Osteoblast (primary cell): ENCODE measurements around the gene METTL25. TPM values are rescaled to one million over a fixed set of nuclear protein-coding genes. Genes with fewer than 3 reads are reported as not detected.

Source experiments
- DNase-seq: peaks from one replicate; pipeline ENCODE4 v3.0.0; 2011; ENCODE audit warnings: low spot score, mixed read lengths; ENCODE audit not compliant: insufficient read length; ENCODE audit errors: missing footprints
- H2AFZ ChIP-seq: 2 replicates; pipeline ENCODE4 v1.6.0; 2011; ENCODE audit warnings: mild to moderate bottlenecking, low read length
- H3K27ac ChIP-seq: 2 replicates; pipeline ENCODE4 v1.5.1; 2011; ENCODE audit warnings: mild to moderate bottlenecking, low read depth, low read length, moderate library complexity
- H3K27me3 ChIP-seq: 2 replicates; pipeline ENCODE4 v1.6.0; 2012; ENCODE audit warnings: mild to moderate bottlenecking, control low read depth, inconsistent platforms, low read length, moderate library complexity; ENCODE audit not compliant: insufficient read depth
- H3K36me3 ChIP-seq: 2 replicates; pipeline ENCODE4 v1.5.1; 2011; ENCODE audit warnings: mild to moderate bottlenecking, low read length, control low read depth, moderate library complexity; ENCODE audit not compliant: insufficient read depth
- H3K4me1 ChIP-seq: 2 replicates; pipeline ENCODE4 v1.5.1; 2011; ENCODE audit warnings: mild to moderate bottlenecking, low read length, control low read depth, moderate library complexity; ENCODE audit not compliant: insufficient read depth
- H3K4me2 ChIP-seq: 2 replicates; pipeline ENCODE4 v1.6.0; 2011; ENCODE audit warnings: mild to moderate bottlenecking, low read length; ENCODE audit not compliant: insufficient read depth
- H3K4me3 ChIP-seq: fragments of 200-600 bp; sonication (generic); 3 replicates; pipeline ENCODE4 v1.5.1; 2012; ENCODE audit warnings: mild to moderate bottlenecking, low read length, inconsistent platforms; ENCODE audit not compliant: insufficient read depth
- H3K79me2 ChIP-seq: 2 replicates; pipeline ENCODE4 v1.6.0; 2012; ENCODE audit warnings: mild to moderate bottlenecking, low read length, control low read depth, inconsistent platforms; ENCODE audit not compliant: insufficient read depth
- H3K9me3 ChIP-seq: 2 replicates; pipeline ENCODE4 v1.5.1; 2011; ENCODE audit warnings: low read depth, low read length, control low read depth
- H4K20me1 ChIP-seq: 2 replicates; pipeline ENCODE4 v1.6.0; 2012; ENCODE audit warnings: mild to moderate bottlenecking, low read length, control low read depth; ENCODE audit not compliant: insufficient read depth
- total RNA-seq: library from RNA; depleted of rRNA; stranded (reverse); fragments of >200 nt; gene quantifications from 2 replicates; pipeline ENCODE4 v1.2.3, GENCODE V29; 2012
- TF ChIP-seq, protein P1 (sequence below): IDR thresholded peaks from 2 replicates; pipeline ENCODE4 v1.5.1; 2011; ENCODE audit warnings: mild to moderate bottlenecking, low read depth, low read length, moderate library complexity; ENCODE audit errors: extremely low read depth

Gene METTL25
- total RNA-seq, 1 donor, result 18.1 TPM

DNA sequence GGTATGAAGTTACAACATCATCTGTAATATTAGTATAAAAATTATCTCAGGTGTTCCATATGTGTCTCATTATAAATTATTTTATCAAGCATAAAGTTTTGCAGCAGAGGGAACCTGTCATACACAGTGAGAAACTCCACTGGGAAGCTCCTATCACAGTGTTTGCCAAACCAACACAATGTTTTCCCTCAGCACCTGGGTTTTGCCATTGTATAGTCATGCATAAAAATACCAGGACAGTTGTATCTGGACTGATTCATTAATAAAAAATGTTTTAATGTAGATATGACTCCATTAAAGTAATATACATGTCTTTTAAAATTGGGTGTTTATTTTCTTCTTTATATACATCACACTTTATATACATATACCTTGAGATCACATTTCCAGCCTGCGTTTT is 56.6 kb downstream of the METTL25 start:
- H3K4me3 ChIP-seq, result no peak overlapping the region
- no peaks in the 10 kb centered on the region for H3K36me3 ChIP-seq
- H3K27ac ChIP-seq, result no peak overlapping the region
- no peaks in the 10 kb centered on the region for H3K9me3 ChIP-seq
- DNase-seq, result no peak
- no peak overlapping the region for H2AFZ ChIP-seq
- no peaks in the 10 kb centered on the region for H4K20me1 ChIP-seq
- H3K4me1 ChIP-seq, result no peaks in the 10 kb centered on the region
- no peaks in the 10 kb centered on the region for H3K27me3 ChIP-seq
- H3K79me2 ChIP-seq, result no peaks in the 10 kb centered on the region
- TF ChIP-seq, protein P1, sequence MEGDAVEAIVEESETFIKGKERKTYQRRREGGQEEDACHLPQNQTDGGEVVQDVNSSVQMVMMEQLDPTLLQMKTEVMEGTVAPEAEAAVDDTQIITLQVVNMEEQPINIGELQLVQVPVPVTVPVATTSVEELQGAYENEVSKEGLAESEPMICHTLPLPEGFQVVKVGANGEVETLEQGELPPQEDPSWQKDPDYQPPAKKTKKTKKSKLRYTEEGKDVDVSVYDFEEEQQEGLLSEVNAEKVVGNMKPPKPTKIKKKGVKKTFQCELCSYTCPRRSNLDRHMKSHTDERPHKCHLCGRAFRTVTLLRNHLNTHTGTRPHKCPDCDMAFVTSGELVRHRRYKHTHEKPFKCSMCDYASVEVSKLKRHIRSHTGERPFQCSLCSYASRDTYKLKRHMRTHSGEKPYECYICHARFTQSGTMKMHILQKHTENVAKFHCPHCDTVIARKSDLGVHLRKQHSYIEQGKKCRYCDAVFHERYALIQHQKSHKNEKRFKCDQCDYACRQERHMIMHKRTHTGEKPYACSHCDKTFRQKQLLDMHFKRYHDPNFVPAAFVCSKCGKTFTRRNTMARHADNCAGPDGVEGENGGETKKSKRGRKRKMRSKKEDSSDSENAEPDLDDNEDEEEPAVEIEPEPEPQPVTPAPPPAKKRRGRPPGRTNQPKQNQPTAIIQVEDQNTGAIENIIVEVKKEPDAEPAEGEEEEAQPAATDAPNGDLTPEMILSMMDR, result no peak
- no peak overlapping the region for H3K4me2 ChIP-seq

DNA sequence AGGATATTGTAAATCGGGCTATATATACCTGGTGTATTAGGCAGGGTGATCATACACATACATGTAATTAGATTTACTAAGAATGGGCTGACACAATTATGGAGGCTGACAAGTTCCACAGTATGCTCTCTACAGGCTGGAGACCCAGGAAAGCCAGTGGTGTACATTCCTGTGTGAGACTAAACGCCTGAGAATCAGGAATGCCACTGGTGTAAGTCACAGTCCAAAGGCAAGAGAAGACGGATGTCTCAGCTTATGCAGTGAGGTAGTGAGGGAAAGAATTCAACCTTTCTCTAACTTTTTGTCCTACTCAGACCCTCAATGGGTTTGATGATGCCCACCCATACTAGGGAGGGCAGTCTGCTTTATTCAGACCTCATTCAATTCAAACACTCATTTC is 57.1 kb downstream of the METTL25 start:
- DNase-seq, result peak; percentile 21
- no peaks in the 10 kb centered on the region for H3K79me2 ChIP-seq
- TF ChIP-seq, protein P1, result no peak
- H3K9me3 ChIP-seq, result no peaks in the 10 kb centered on the region
- no peaks in the 10 kb centered on the region for H3K4me1 ChIP-seq
- no peak overlapping the region for H3K27ac ChIP-seq
- no peaks in the 10 kb centered on the region for H3K36me3 ChIP-seq
- no peak overlapping the region for H3K4me3 ChIP-seq
- no peaks in the 10 kb centered on the region for H4K20me1 ChIP-seq
- no peak overlapping the region for H2AFZ ChIP-seq
- no peaks in the 10 kb centered on the region for H3K27me3 ChIP-seq
- H3K4me2 ChIP-seq, result no peak overlapping the region

DNA sequence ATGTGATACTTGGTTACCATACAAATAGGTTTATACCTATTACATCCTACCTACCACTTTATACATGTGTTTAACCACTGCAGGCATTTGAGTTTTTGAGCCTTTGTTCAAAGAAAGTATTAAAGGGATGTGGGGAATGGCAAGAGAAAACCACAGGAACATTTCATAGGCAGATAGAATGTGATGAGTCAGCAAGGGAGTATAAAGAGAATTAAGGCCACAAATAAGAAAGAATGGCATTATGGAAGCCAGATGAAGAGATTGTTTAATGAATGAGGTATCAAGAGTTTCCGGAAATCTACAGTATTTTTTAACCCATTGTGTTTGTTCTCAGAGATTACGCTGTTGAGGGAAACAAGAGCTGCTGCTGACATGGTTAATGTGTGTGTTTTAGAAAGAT is 66.9 kb downstream of the METTL25 start:
- Histone ChIP-seq H3K27me3 (no peaks in the 10 kb centered on the region), H3K4me2 (no peak overlapping the region), H3K4me3 (no peak overlapping the region), H3K36me3 (no peaks in the 10 kb centered on the region), H3K79me2 (no peaks in the 10 kb centered on the region), H3K27ac (no peak overlapping the region), H3K9me3 (no peaks in the 10 kb centered on the region), H2AFZ (no peak overlapping the region), H4K20me1 (no peaks in the 10 kb centered on the region), H3K4me1 (no peaks in the 10 kb centered on the region)
- DNase-seq, result no peak
- TF ChIP-seq, protein P1, result no peak

DNA sequence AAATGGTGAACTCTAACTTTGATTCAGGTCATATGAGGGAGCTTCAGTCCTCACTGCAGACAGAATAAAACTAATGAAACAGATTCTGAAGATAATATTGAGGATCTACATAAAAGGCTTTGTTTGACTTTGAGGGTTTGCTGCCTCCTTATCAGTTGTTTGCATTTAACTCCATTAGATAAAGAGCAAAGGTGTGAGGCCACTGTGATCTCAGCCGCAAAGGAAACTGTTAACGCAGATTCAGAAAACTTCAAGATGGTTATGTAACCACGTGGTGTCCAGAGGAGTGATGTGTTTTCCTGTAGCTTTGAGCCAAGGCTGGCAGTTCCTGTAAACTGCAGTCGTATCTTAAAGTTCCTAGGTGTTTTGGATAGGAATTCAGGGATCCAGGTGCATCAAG is 67.8 kb downstream of the METTL25 start:
- TF ChIP-seq, protein P1, result no peak
- Histone ChIP-seq H3K27me3 (no peaks in the 10 kb centered on the region), H3K9me3 (no peaks in the 10 kb centered on the region), H3K4me3 (no peak overlapping the region), H3K27ac (no peak overlapping the region), H4K20me1 (no peaks in the 10 kb centered on the region), H2AFZ (no peak overlapping the region), H3K36me3 (no peaks in the 10 kb centered on the region), H3K4me1 (no peaks in the 10 kb centered on the region), H3K79me2 (no peaks in the 10 kb centered on the region), H3K4me2 (no peak overlapping the region)
- DNase-seq, result no peak
